GM21717 (cell line): ENCODE results near the gene ALK.

Experiments used
- ATAC-seq: cut with Tn5 transposase; IDR thresholded peaks from one replicate; pipeline ENCODE4 v1.9.1; 2021; ENCODE audit warnings: mild to moderate bottlenecking, moderate library complexity; ENCODE audit not compliant: unreplicated experiment

The ALK gene

DNA sequence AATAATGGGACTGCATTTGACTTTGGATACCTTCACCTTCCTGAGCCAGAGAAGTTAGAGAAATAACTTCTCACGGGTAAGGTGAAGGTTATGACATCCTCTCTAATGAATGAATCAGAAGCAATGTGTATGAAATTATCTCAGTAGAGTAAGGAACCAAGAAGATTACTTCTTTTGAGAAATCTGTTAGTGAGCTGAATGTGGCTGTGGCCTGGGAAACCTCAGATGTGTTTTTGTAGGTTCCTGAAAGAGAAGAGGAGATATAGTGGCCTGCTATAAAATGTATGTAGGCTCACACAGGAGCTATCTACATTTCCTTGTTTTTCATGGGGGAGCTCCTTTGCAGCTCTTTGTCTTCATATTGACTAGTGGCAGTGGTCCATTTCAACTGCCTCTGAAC is 543.6 kb downstream of the ALK start:
- ATAC-seq: no peak

- no peak for ATAC-seq
Observed at GRCh38 chr2:29376541-29376940, 544.8 kb downstream of the ALK start.

- no peak for ATAC-seq
Observed at GRCh38 chr2:29375843-29376242, 545.5 kb downstream of the ALK start.

DNA sequence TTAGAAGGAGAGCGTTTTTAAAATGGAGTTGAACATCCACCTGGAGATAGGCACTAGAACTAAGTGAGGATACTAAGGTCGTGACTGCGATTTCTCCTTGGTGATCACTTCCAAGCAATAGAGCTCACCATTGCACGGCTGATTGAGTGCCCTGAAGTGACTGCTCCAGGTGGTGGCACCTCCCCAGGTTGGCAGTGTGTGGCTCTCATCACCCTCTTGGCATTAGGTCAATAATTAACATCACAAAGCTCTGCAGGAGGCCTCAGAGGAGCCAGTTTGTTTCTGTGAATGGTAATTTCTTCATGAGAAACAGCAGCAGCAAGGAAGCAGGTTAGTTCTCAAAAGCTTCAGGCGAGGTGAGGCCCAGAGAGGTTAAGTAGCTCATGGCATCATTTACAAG is 546.6 kb downstream of the ALK start:
- no peak for ATAC-seq

- ATAC-seq: no peak
Observed at GRCh38 chr2:29373870-29374269, 547.5 kb downstream of the ALK start.

- no peak for ATAC-seq
Observed at GRCh38 chr2:29372185-29372584, 549.2 kb downstream of the ALK start.

DNA sequence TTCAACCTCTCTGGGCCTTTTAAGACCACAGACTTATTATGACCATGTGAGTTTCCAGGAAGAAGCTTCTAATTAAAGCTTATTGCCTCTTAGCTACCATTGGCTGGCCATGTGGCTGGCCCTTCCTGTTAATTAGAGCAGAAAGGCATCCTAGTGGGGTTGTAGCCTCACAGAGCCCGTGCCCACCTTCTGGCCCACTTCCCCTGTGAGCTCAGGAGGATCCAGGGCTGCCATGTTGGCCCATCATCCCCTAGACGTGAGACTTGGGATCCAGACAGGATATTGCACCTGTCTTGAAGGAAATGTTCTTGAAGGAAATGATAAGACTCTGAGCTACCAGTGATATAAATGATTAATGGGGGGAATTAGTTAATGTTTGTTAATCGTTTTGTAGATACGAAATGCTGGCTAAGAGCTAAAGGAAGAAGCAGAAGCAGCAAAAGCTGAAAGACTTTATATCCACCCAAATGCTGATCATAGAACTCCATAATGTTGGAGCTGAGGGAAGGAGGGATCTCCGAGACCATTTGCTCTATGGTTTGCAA is 550.7 kb downstream of the ALK start:
- no peak for ATAC-seq

- ATAC-seq: no peak
Observed at GRCh38 chr2:29370173-29370572, 551.2 kb downstream of the ALK start.

DNA sequence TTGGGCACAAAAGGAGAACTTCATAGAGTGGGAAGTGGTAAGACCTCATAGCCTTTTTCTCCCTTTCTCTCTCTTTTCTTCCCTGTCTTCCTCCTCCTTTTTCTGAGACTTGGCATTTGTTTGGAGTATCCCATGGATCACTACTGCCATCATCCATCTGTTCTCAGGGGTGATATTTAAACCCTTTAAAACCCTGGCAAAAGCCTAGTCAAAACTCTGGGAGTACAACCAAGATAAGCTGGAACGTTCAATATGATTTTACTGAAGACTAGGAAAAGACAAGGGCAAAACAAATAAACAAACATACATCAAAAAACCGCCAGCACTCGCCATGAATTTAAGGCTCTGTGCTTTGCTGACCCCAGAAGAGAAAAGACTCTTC is 552.7 kb downstream of the ALK start:
- no peak for ATAC-seq

DNA sequence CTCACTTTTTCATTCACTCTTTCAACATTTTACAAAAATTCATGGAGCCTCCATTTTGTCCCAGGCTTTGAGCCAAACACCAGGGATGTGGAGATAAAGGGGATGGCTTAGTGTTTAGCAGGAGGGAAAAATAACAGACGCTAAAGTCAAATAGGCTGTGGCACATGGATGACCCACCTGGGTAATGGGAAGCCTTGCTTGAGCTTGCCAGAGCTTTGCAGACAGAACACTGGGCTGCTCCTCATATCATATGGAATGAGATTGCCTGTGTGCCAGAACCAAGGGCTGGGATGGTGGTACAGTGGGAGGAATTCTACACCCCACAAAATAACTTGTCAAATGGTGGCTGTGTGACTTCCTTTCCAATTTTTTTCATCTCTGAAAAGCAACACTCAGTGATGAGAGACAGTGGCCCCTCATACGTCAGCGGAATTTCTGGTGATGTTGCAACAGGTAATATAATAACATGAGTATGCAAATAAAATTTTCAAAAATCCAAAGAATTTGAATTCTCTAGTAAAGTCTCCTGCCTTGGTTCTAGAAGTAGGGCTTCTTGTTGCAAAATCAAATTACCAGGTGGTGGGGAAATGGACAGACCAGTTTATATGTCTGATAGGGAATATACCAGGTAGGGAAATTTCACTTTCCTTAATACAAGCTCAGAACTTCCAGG is 553.3 kb downstream of the ALK start:
- ATAC-seq: no peak

DNA sequence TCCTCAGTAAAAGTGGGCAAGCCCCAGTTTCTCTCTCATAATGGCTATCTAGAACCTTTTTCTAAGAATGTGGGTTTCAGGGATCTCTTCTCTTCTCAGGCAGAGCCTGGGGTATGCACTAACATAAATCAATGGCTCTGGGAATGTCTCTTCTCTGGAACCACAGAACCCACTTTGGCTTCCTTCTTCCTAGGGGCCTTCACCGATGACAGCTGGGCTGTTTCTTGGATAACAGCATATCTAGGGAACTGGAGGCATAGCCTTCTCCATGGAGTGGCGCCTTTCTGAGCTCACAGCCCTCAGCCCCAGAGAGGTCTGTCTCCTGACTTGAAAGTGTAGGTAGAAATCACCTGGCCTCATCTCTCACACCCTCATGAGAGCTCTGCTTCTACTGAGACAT is 558.3 kb downstream of the ALK start:
- no peak for ATAC-seq

DNA sequence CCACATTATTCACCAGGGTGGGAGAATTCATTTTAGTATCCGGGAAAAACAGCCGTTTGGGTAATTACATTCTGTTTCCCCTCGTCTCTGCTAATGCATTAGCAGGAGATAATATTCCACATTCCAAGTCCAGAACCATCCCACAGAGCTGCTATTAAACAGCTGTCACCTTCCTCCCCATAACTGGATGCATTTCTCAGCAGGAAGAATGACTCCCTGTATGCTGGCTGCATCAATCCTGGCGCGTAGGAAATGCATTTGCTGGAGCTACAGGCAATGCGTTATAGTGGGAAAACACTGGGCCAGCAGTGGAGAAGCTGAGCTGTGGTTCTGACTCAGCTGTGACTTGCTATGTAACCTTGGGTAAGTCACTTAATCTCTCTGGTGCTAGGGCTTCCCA is 560.2 kb downstream of the ALK start:
- ATAC-seq: no peak

- no peak for ATAC-seq
Observed at GRCh38 chr2:29360016-29360784, 561.2 kb downstream of the ALK start.

DNA sequence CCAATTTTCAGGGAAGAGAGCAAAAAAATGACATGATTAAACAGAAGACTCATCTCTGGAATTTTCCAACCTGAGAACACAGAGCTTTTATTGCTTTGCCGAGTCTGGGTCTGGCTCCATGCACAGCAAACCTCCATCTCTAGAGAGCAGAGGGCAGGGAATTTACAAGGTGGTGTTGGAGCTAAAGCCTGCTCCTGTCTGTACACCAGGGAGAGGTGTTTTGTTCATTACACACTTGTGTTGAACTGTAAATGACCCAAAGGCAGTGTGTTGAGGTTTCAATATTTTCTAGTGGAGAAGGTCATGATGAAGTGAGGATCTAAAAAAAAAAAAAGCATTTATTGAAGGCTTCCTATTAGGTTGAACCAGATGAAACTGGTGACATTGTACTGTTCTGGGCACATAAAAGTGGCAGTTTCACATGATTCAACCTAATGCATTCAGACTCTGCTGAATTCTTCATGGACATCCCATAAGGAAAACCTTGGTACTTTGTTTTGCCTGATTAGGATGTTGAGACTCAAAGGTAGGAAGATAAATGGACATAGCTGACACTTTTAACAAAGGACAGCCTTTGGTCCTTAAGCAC is 567.9 kb downstream of the ALK start:
- ATAC-seq: no peak

GRCh38 chr2:29351916-29352591 is 569.3 kb downstream of the ALK start:
- ATAC-seq: no peak

- ATAC-seq: no peak
Observed at GRCh38 chr2:29351248-29351647, 570.1 kb downstream of the ALK start.

- no peak for ATAC-seq
Observed at GRCh38 chr2:29349316-29350030, 571.9 kb downstream of the ALK start.

- no peak for ATAC-seq
Observed at GRCh38 chr2:29347774-29348461, 573.5 kb downstream of the ALK start.

GRCh38 chr2:29345236-29345635 is 576.1 kb downstream of the ALK start:
- no peak for ATAC-seq

- no peak for ATAC-seq
Observed at GRCh38 chr2:29343830-29344229, 577.6 kb downstream of the ALK start.
